Activated T-helper 17 cell treated with anti-CD3 and anti-CD28 coated beads, Interleukin-2, amount 50 U/mL, for 72 hours (primary cell): ENCODE results near the gene NR2C2AP. TPM values are rescaled to one million over a fixed set of nuclear protein-coding genes. Genes with fewer than 3 reads are reported as not detected.

Experiments used
- ATAC-seq: fragments of 150-1000 bp; cut with Tn5 transposase; replicated peaks from 2 replicates; pipeline ENCODE4 v1.10.0; 2021; ENCODE audit warnings: mild to moderate bottlenecking, moderate library complexity
- H3K27ac Mint-ChIP-seq: one replicate; pipeline ENCODE4 v1.8.0; 2022; ENCODE audit warnings: mixed read lengths
- H3K27me3 Mint-ChIP-seq: one replicate; pipeline ENCODE4 v1.8.0; 2022; ENCODE audit warnings: mixed read lengths
- H3K36me3 Mint-ChIP-seq: one replicate; pipeline ENCODE4 v1.8.0; 2022; ENCODE audit warnings: low read depth, mild to moderate bottlenecking, mixed read lengths
- H3K4me1 Mint-ChIP-seq: one replicate; pipeline ENCODE4 v1.8.0; 2022; ENCODE audit warnings: mixed read lengths
- H3K4me3 Mint-ChIP-seq: one replicate; pipeline ENCODE4 v1.8.0; 2022; ENCODE audit warnings: mild to moderate bottlenecking, mixed read lengths
- H3K9me3 Mint-ChIP-seq: one replicate; pipeline ENCODE4 v1.8.0; 2022; ENCODE audit warnings: mixed read lengths
- total RNA-seq, 2 donors: library from RNA; stranded (reverse); gene quantifications; one replicate each; pipeline ENCODE4 v1.2.3, GENCODE V29; 2022

Gene NR2C2AP
- total RNA-seq, 2 donors from 2014 or later, result 39.5 to 50.9 TPM

DNA sequence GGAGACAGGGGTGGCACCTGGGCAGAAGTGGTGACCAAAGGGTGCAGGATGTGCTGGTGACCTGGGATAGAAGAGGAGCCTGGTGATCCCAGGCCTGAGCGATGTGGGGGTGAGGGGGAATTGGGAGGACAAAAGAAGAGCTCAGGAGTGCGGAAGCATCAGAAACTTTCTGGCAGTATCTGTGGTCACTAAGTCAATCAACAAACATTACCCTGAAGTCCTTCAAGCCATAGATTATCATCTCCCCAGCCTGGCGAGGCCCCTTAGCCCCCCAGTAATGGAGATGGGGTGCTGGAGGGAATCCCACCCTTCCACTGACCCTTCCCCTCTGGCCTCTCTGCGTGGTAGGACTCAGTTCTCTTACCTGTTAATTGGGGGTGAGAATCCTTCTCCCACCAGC, 43.7 kb downstream of the NR2C2AP start:
- Mint-ChIP-seq H3K4me1 (no peaks in the 10 kb centered on the region), H3K27ac (no peak overlapping the region), H3K9me3 (no peaks in the 10 kb centered on the region), H3K4me3 (no peak overlapping the region), H3K36me3 (peaks cover 13% of the 10 kb centered on the region), H3K27me3 (no peaks in the 10 kb centered on the region)
- no peak for ATAC-seq

DNA sequence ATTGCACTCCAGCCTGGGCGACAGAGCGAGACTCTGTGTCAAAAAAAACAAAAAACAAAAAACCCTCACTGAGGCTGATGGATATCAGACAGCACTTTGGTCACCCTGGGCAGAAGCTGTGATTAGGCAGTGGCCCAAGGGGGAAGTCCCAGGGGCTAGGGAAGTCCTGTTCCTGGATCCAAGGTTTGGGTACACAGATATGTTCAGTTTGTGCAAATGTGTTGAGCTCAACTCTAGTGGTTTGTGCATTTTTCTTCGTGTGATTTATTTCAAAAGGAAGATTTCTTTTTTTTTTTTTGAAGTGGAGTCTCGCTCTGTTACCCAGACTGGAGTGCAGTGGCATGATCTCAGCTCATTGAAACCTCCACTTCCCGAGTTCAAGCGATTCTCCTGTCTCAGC, 45.4 kb downstream of the NR2C2AP start:
- no peak overlapping the region for H3K27ac Mint-ChIP-seq
- peaks cover 13% of the 10 kb centered on the region for H3K36me3 Mint-ChIP-seq
- no peaks in the 10 kb centered on the region for H3K9me3 Mint-ChIP-seq
- H3K4me1 Mint-ChIP-seq, result no peaks in the 10 kb centered on the region
- H3K27me3 Mint-ChIP-seq, result no peaks in the 10 kb centered on the region
- no peak overlapping the region for H3K4me3 Mint-ChIP-seq
- ATAC-seq, result no peak

DNA sequence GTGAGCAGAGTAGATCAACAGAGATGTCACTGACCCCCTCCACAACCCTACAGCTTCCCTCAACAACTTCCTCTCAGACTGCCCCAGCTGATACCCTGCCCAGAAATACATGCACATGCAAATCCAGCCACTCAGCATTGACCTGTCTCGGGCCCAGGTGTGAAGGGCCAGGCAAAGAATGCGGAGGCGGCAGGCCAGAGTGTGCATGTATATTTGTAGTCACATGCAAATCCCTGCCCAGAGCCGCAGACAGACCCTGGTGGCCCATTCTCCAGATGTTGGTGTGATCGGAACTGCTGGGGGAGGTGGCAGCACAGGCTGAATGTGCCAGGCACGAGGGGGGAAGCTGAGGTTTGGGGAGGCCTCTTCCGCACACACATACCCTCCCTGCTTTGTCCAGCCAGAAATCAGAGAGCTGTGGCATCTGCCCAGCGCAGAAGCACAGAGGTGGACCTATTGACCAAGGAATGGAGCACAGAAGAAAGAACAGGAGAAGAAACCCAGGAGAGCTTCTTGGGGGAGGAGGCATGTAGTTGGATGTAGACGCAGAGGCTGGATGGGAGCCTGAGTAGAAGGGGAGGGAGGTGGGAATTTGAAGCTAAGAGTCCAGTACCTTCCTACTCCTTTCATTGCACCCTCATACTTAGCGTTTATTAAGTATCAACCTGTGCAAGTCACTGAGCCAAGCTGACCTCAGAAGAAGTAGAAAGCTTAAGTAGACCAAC, 47.6 kb downstream of the NR2C2AP start:
- no peak overlapping the region for H3K4me3 Mint-ChIP-seq
- no peak overlapping the region for H3K27ac Mint-ChIP-seq
- no peaks in the 10 kb centered on the region for H3K27me3 Mint-ChIP-seq
- ATAC-seq, result no peak
- H3K9me3 Mint-ChIP-seq, result no peaks in the 10 kb centered on the region
- peaks cover 13% of the 10 kb centered on the region for H3K36me3 Mint-ChIP-seq
- H3K4me1 Mint-ChIP-seq, result no peaks in the 10 kb centered on the region

DNA sequence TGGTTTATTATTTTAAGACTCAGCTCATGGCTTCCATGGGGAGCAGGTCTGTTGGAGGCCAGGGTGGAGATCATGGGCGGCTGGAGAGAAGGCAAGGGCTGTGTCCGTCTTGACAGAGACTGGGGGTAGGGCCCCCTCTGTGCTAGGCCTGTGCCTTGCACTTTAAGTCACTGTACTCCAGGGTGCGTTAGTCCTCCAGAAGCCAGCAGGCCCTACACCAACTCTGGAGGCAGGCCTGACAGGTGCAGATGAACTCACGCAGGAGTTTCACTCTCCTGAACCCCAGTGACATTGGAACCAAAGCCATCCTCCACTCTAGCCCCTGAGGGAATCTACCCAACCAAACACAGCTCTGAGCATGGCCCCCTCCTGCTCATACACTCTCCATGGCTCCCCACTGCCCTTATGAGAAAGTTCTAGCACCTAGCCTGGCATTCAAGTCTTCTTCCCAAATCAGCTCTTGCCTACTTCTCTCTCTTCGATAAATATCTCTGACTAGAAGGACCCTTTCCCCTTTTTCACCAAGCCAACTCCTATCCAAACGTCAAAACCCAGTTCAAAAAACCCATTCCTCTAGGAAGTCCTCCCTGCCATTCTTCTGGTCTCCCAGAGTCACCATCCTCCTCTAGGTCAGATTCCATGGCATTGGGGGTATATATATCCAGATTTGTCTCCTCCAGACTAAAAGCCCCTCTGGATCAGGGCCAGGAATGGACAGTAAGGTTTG, 48.3 kb downstream of the NR2C2AP start:
- H3K27me3 Mint-ChIP-seq, result no peaks in the 10 kb centered on the region
- ATAC-seq, result no peak

DNA sequence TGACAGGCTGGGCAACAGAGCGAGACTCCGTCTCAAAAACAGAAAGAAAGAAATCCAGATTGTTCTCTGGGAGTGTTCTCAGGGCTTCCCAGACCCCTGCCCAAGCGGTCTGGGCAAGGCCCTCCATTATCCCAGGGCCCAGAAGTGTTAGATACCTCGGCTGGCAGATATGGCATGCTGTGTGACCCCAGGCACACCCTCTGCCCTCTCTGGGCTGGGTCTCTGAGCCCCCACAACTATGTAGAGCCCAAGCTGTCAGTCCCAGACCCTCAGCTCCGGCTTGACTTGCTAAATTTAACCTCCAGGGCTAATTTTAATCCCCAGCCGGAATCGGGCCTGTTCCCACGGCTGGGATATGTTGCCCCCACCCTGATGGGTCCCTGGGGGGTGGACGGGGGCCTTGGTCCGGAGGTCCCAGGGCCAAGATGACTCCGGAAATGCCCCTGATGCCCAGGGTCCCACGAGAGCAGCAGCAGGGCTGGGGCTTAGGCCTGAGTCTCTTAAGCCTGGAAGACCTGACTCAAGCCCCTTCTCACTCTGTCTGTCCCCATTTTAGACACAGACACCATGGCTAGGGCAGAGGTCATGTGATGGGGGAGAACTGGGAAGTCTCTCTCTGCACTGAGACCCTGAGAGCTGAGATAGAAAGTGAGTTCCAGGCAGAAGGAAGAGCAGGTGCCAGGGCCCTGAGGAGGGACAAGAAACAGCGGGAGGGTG, 50.4 kb downstream of the NR2C2AP start:
- Mint-ChIP-seq H3K9me3 (no peaks in the 10 kb centered on the region), H3K4me3 (no peak overlapping the region), H3K27ac (no peak overlapping the region), H3K27me3 (no peaks in the 10 kb centered on the region), H3K36me3 (peaks cover 13% of the 10 kb centered on the region), H3K4me1 (no peaks in the 10 kb centered on the region)
- no peak for ATAC-seq

More for the DNA sequence above, 48.3 kb downstream of the NR2C2AP start:
- H3K27ac Mint-ChIP-seq, result no peak overlapping the region
- no peaks in the 10 kb centered on the region for H3K9me3 Mint-ChIP-seq
- H3K36me3 Mint-ChIP-seq, result peaks cover 13% of the 10 kb centered on the region
- H3K4me1 Mint-ChIP-seq, result no peaks in the 10 kb centered on the region
- no peak overlapping the region for H3K4me3 Mint-ChIP-seq

DNA sequence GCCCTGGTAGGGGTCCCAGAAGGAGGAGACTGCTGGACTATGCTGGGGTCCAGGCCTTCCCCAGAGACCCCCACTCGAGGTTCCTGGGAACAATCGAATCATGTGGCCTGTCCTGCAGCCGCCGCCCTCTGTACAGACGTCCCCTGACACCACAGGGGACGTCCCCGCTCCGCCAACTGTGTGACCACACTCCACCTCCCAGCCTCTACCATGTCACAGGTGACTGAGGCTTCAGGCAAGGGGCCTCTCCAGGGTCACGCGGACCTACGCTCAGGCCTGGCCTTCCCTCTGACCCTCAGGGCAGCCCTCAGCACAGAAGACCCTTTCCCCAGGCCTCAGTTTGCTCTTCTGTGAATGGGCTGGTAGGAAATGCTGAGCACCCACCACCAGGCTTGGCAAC, 51.8 kb downstream of the NR2C2AP start:
- ATAC-seq, result no peak
- no peak overlapping the region for H3K27ac Mint-ChIP-seq

More for the DNA sequence above, 51.8 kb downstream of the NR2C2AP start:
- Mint-ChIP-seq H3K27me3 (no peaks in the 10 kb centered on the region), H3K4me1 (no peaks in the 10 kb centered on the region), H3K36me3 (peaks cover 5% of the 10 kb centered on the region), H3K9me3 (no peaks in the 10 kb centered on the region), H3K4me3 (no peak overlapping the region)

Other genes with a start within 250 kb of the NR2C2AP start
- gene SUGP2, start 169.9 kb downstream of the NR2C2AP start, total RNA-seq, result 100 to 1,000 TPM; 120 to 128 TPM
- gene ARMC6, start 169.8 kb downstream of the NR2C2AP start, total RNA-seq, result 10 to 100 TPM; 19.6 to 44.4 TPM
- 10 to 100 TPM; 14.1 to 18.5 TPM for gene SLC25A42, start 139.4 kb downstream of the NR2C2AP start, total RNA-seq
- 10 to 100 TPM; 21.0 to 22.4 TPM for gene TMEM161A, start 64.9 kb downstream of the NR2C2AP start, total RNA-seq
- 1 to 10 TPM in 1 of 2 donors, under 1 TPM in 1; 0.17 to 2.0 TPM for gene MEF2B, start 33.2 kb downstream of the NR2C2AP start, total RNA-seq
- 10 to 100 TPM; 14.9 to 28.2 TPM for gene BORCS8, start 11.3 kb downstream of the NR2C2AP start, total RNA-seq
- gene RFXANK, start 11.2 kb downstream of the NR2C2AP start, total RNA-seq, result 10 to 100 TPM; 88.9 to 95.8 TPM
- gene NCAN, start 8.5 kb upstream of the NR2C2AP start, total RNA-seq, result not detected
- not detected for gene TM6SF2, start 69.9 kb upstream of the NR2C2AP start, total RNA-seq
- 10 to 100 TPM; 50.2 to 51.1 TPM for gene SUGP1, start 117.1 kb upstream of the NR2C2AP start, total RNA-seq
- 10 to 100 TPM; 58.8 to 67.9 TPM for gene MAU2, start 117.4 kb upstream of the NR2C2AP start, total RNA-seq
- 100 to 1,000 TPM in 1 of 2 donors, 10 to 100 TPM in 1; 88.0 to 160 TPM for gene GATAD2A, start 202.3 kb upstream of the NR2C2AP start, total RNA-seq